Tibial nerve (tissue), 4 donors: ENCODE data around the gene LMF1. TPM values are rescaled to one million over a fixed set of nuclear protein-coding genes. Genes with fewer than 3 reads are reported as not detected.
"Not testable (repeated sequence)": the region's sequence is repeated elsewhere in the genome, so short reads cannot be mapped to it uniquely, and the experiment has no call there.

Experiments
- DNase-seq, 2 donors: peaks; one replicate each; pipeline ENCODE4 v3.0.0-alpha.2; 2019; ENCODE audit warnings: low spot score in 2 of 2
- H3K27ac ChIP-seq, 4 donors: fragments of 200-600 bp; sonication (generic) in 3 of 4; one replicate each; pipeline ENCODE4 v1.5.1; 2017 to 2019; ENCODE audit warnings: mild to moderate bottlenecking in 1 of 4
- H3K27me3 ChIP-seq, 2 donors: fragments of 200-600 bp; sonication (generic) in 1 of 2; one replicate each; pipeline versions ENCODE4 v1.5.1 to v1.6.0; 2017 to 2019
- H3K36me3 ChIP-seq, 3 donors: fragments of 200-600 bp; sonication (generic); one replicate each; pipeline ENCODE4 v1.5.1; 2018 to 2019
- H3K4me1 ChIP-seq, 4 donors: fragments of 200-600 bp; sonication (generic) in 3 of 4; one replicate each; pipeline ENCODE4 v1.5.1; 2017 to 2019
- H3K4me3 ChIP-seq, 4 donors: fragments of 200-600 bp; sonication (generic) in 3 of 4; one replicate each; pipeline ENCODE4 v1.5.1; 2017 to 2019; ENCODE audit warnings: mild to moderate bottlenecking in 1 of 4, moderate library complexity in 1 of 4
- H3K9me3 ChIP-seq, 4 donors: fragments of 200-600 bp; sonication (generic) in 3 of 4; one replicate each; pipeline ENCODE4 v1.5.1; 2017 to 2019
- EP300 ChIP-seq, 2 donors: sonication (generic); formaldehyde crosslinking; IDR thresholded peaks; one replicate each; pipeline ENCODE4 v1.6.1; 2017; ENCODE audit warnings: antibody characterized with exemption in 2 of 2, mild to moderate bottlenecking in 1 of 2
- POLR2A ChIP-seq, 2 donors: fragments of 450-650 bp; IDR thresholded peaks; one replicate each; pipeline ENCODE4 v1.6.1; 2017; ENCODE audit warnings: antibody characterized with exemption in 2 of 2, mild to moderate bottlenecking in 2 of 2, moderate library complexity in 2 of 2
- WGBS, 2 donors: methylation state at CpG; one replicate each; pipeline ENCODE4 v1.1.5; 2018; 5-methylcytosine and 5-hydroxymethylcytosine counted together
- total RNA-seq, 4 donors: library from RNA; depleted of rRNA; stranded (reverse); fragments of >200 nt; gene quantifications; one replicate each; pipeline ENCODE4 v1.1.0, GENCODE V29; 2016
- TF ChIP-seq, protein P1 (sequence below), 5 experiments: fragments of 200-600 bp in 3 of 5; fragments of 450-650 bp in 2 of 5; sonication (generic) in 3 of 5; IDR thresholded peaks; one replicate each; pipeline ENCODE4 v1.5.1; 2016 to 2019; ENCODE audit warnings: antibody characterized with exemption in 5 of 5, mild to moderate bottlenecking in 3 of 5, moderate library complexity in 2 of 5

LMF1 gene
- total RNA-seq, 4 donors from 2014 or later: 24.5 to 58.5 (median 31.8) TPM

GRCh38 chr16:889586-889985, 81.2 kb downstream of the LMF1 start:
- H3K36me3 ChIP-seq: peaks cover 0 to 76% (median 0%) of the 10 kb centered on the region in 3 donors
- 84 to 85% methylated on average over 6 to 11 of the region's 11 CpGs for WGBS, 2 donors
- H3K4me3 ChIP-seq: no peak overlapping the region
- H3K27ac ChIP-seq: no peak overlapping the region
- DNase-seq: no peak
- H3K27me3 ChIP-seq: no peaks in the 10 kb centered on the region
- TF ChIP-seq, protein P1, sequence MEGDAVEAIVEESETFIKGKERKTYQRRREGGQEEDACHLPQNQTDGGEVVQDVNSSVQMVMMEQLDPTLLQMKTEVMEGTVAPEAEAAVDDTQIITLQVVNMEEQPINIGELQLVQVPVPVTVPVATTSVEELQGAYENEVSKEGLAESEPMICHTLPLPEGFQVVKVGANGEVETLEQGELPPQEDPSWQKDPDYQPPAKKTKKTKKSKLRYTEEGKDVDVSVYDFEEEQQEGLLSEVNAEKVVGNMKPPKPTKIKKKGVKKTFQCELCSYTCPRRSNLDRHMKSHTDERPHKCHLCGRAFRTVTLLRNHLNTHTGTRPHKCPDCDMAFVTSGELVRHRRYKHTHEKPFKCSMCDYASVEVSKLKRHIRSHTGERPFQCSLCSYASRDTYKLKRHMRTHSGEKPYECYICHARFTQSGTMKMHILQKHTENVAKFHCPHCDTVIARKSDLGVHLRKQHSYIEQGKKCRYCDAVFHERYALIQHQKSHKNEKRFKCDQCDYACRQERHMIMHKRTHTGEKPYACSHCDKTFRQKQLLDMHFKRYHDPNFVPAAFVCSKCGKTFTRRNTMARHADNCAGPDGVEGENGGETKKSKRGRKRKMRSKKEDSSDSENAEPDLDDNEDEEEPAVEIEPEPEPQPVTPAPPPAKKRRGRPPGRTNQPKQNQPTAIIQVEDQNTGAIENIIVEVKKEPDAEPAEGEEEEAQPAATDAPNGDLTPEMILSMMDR (IDR thresholded peaks at IDR 0.05): no peak
- TF ChIP-seq POLR2A (IDR thresholded peaks at IDR 0.05) (no peak), EP300 (IDR thresholded peaks at IDR 0.05) (no peak)
- H3K4me1 ChIP-seq: peaks cover 0 to 18% (median 4%) of the 10 kb centered on the region in 4 donors
- H3K9me3 ChIP-seq: peaks cover 0 to 11% (median 0%) of the 10 kb centered on the region in 4 donors

- Histone ChIP-seq H3K27me3 (no peaks in the 10 kb centered on the region), H3K27ac (no peak overlapping the region), H3K4me1 (peaks cover 0 to 13% (median 4%) of the 10 kb centered on the region in 4 donors), H3K9me3 (peaks cover 0 to 16% (median 0%) of the 10 kb centered on the region in 4 donors), H3K36me3 (peaks cover 0 to 81% (median 0%) of the 10 kb centered on the region in 3 donors), H3K4me3 (no peak overlapping the region)
- no peak for DNase-seq
- 88 to 93% methylated on average over 22 to 23 of the region's 24 CpGs for WGBS, 2 donors
- TF ChIP-seq POLR2A (IDR thresholded peaks at IDR 0.05): no peak
- TF ChIP-seq EP300 (IDR thresholded peaks at IDR 0.05): no peak
- TF ChIP-seq, protein P1 (IDR thresholded peaks at IDR 0.05): no peak
Measured at GRCh38 chr16:888901-889570, 81.7 kb downstream of the LMF1 start.

GRCh38 chr16:888456-888855, 82.3 kb downstream of the LMF1 start:
- Histone ChIP-seq H3K4me1 (peaks cover 0 to 13% (median 4%) of the 10 kb centered on the region in 4 donors), H3K9me3 (peaks cover 0 to 22% (median 0%) of the 10 kb centered on the region in 4 donors), H3K36me3 (peaks cover 0 to 87% (median 0%) of the 10 kb centered on the region in 3 donors)
- 96 to 97% methylated on average over 8 to 15 of the region's 15 CpGs for WGBS, 2 donors
- not testable (repeated sequence) for H3K27me3 ChIP-seq, DNase-seq, H3K4me3 ChIP-seq, H3K27ac ChIP-seq

GRCh38 chr16:887846-888245, 82.9 kb downstream of the LMF1 start:
- DNase-seq: no peak
- WGBS, 2 donors: 91% methylated on average over 16 to 19 of the region's 20 CpGs
- Histone ChIP-seq H3K27me3 (no peaks in the 10 kb centered on the region), H3K36me3 (peaks cover 0 to 91% (median 0%) of the 10 kb centered on the region in 3 donors), H3K27ac (no peak overlapping the region), H3K4me3 (no peak overlapping the region), H3K9me3 (peaks cover 0 to 28% (median 0%) of the 10 kb centered on the region in 4 donors), H3K4me1 (peaks cover 0 to 13% (median 4%) of the 10 kb centered on the region in 4 donors)
- TF ChIP-seq, protein P1 (IDR thresholded peaks at IDR 0.05): no peak
- TF ChIP-seq POLR2A (IDR thresholded peaks at IDR 0.05): no peak
- TF ChIP-seq EP300 (IDR thresholded peaks at IDR 0.05): no peak

DNA sequence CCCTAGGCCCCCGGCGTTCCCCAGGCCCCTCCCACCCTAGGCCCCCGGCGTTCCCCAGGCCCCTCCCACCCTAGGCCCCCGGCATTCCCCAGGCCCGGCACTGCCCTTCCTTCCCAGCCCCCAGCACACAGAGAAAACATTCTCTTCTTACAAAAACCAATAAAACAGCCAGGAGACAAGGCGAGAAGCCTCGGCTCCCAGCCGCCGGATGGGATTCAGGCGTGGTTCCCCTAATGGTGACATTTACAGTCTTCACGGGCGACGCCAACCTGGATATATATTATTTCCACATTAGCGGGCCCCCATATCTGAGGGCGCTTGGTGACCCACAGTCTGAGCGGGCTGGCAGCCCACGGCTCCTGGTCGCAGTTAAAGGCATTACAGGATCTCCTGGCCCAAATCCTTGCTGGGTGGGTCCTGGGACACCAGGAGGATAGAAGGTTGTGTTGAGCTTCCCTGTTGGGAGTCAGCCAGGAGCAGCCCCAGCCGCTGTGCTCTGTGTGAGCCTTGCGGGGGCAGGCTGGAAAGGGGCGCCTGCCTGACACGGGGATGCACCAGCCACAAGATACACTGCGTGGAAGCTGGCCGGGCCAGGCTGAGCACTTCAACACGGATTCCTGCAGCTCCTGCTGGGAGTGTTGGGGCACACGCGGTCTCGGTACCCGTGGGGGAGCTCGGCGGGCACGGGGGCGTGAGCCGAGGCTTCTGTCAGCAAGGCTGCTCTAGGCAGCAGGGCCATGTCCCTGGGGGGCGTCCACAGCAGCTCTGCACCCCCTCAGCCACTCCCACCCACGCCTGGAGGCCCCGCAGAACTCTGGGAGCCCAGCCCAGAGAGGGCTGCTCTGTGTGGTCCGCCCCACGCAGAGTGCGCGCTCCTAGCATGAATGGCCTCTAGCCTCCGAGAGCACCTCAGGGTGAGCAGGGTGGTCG, 83.7 kb downstream of the LMF1 start:
- WGBS, 2 donors: 35 to 40% methylated on average over 23 to 36 of the region's 44 CpGs
- H3K4me3 ChIP-seq: no peak overlapping the region
- H3K27ac ChIP-seq: peak overlapping the region in 2 of 4 donors; percentile 34 to 53
- H3K9me3 ChIP-seq: peaks cover 0 to 31% (median 0%) of the 10 kb centered on the region in 4 donors
- H3K4me1 ChIP-seq: peaks cover 0 to 13% (median 4%) of the 10 kb centered on the region in 4 donors
- H3K27me3 ChIP-seq: no peaks in the 10 kb centered on the region
- TF ChIP-seq POLR2A (IDR thresholded peaks at IDR 0.05): no peak
- no peak for TF ChIP-seq EP300 (IDR thresholded peaks at IDR 0.05)
- TF ChIP-seq, protein P1 (IDR thresholded peaks at IDR 0.05): no peak
- no peak for DNase-seq
- peaks cover 0 to 91% (median 0%) of the 10 kb centered on the region in 3 donors for H3K36me3 ChIP-seq
